SU-DHL-6 (cell line): ENCODE measurements around the gene CNTNAP4.

Experiments
- H2AFZ ChIP-seq: fragments of 200-600 bp; sonication (generic); 2 replicates; pipeline ENCODE4 v1.6.1; 2014; ENCODE audit warnings: low read depth, mild to moderate bottlenecking, moderate library complexity, mixed read lengths, antibody characterized with exemption, low read length; ENCODE audit not compliant: severe bottlenecking
- H3F3A ChIP-seq: fragments of 200-600 bp; shearing (Covaris generic); 2 replicates; pipeline ENCODE4 v1.6.0; 2016; ENCODE audit warnings: antibody characterized with exemption, mild to moderate bottlenecking; ENCODE audit not compliant: insufficient read depth
- H3K27ac ChIP-seq: fragments of 200-600 bp; sonication (generic); 2 replicates; pipeline ENCODE4 v1.5.1; 2016; ENCODE audit warnings: low read depth, mild to moderate bottlenecking, low read length, moderate library complexity, mixed read lengths
- H3K27me3 ChIP-seq: fragments of 200-600 bp; sonication (generic), shearing (Covaris generic); 2 replicates; pipeline ENCODE4 v1.6.0; 2014; ENCODE audit warnings: mild to moderate bottlenecking, low read length
- H3K36me3 ChIP-seq: fragments of 200-600 bp; sonication (generic); 2 replicates; pipeline ENCODE4 v1.6.1; 2014; ENCODE audit warnings: mild to moderate bottlenecking, low read length, mixed read lengths
- H3K4me2 ChIP-seq: fragments of 300-600, 200-600 bp; shearing (Covaris generic), sonication (generic); 2 replicates; pipeline ENCODE4 v1.6.0; 2014; ENCODE audit warnings: low read length, low read depth, mild to moderate bottlenecking; ENCODE audit not compliant: poor library complexity, severe bottlenecking
- H3K4me3 ChIP-seq: fragments of 200-600 bp; sonication (generic); 2 replicates; pipeline ENCODE4 v1.5.1; 2014; ENCODE audit warnings: antibody characterized with exemption, low read length, mild to moderate bottlenecking, mixed read lengths; ENCODE audit not compliant: insufficient read depth, poor library complexity, severe bottlenecking
- H3K79me2 ChIP-seq: fragments of 200-600 bp; sonication (generic); 2 replicates; pipeline ENCODE4 v1.6.1; 2014; ENCODE audit warnings: mild to moderate bottlenecking, low read length, moderate library complexity; ENCODE audit not compliant: insufficient read depth
- H3K9ac ChIP-seq: fragments of 200-600 bp; sonication (generic); 2 replicates; pipeline ENCODE4 v1.7.0; 2014; ENCODE audit warnings: mild to moderate bottlenecking, low read length
- H3K9me2 ChIP-seq: fragments of 200-600 bp; sonication (generic); replicated peaks from 2 replicates; pipeline ENCODE4 v1.6.1; 2014; ENCODE audit warnings: low read length; ENCODE audit not compliant: insufficient read depth
- H3K9me3 ChIP-seq: fragments of 200-600 bp; sonication (generic); 2 replicates; pipeline ENCODE4 v1.6.1; 2014; ENCODE audit warnings: low read length, mixed read lengths; ENCODE audit not compliant: insufficient read depth
- H4K20me1 ChIP-seq: fragments of 200-600 bp; sonication (generic); 2 replicates; pipeline ENCODE4 v1.6.1; 2014; ENCODE audit warnings: low read depth, mild to moderate bottlenecking, antibody characterized with exemption, low read length, moderate library complexity, mixed read lengths
- CTCF ChIP-seq: fragments of 200-600 bp; sonication (generic); IDR thresholded peaks from one replicate; pipeline ENCODE4 v1.5.1; 2017; ENCODE audit warnings: antibody characterized with exemption, mild to moderate bottlenecking, low read length, moderate library complexity; ENCODE audit not compliant: insufficient read depth, poor library complexity, severe bottlenecking
- EZH2phosphoT487 ChIP-seq: fragments of 200-600 bp; sonication (generic), shearing (Covaris generic); conservative IDR thresholded peaks from 2 replicates; pipeline ENCODE4 v1.6.1; 2018; ENCODE audit warnings: mild to moderate bottlenecking, antibody characterized with exemption, low read length, moderate library complexity, mixed read lengths

CNTNAP4 gene

GRCh38 chr16:76371441-76371840, 94.2 kb downstream of the CNTNAP4 start:
- no peaks in the 10 kb centered on the region for H3K27me3 ChIP-seq
- no peaks in the 10 kb centered on the region for H3K79me2 ChIP-seq
- H3F3A ChIP-seq: no peaks in the 10 kb centered on the region
- H3K4me3 ChIP-seq: no peak overlapping the region
- no peak overlapping the region for H3K27ac ChIP-seq
- H3K9me2 ChIP-seq: no peaks in the 10 kb centered on the region
- no peaks in the 10 kb centered on the region for H4K20me1 ChIP-seq
- H3K9ac ChIP-seq: no peak overlapping the region
- H3K4me2 ChIP-seq: no peak overlapping the region
- no peak overlapping the region for H2AFZ ChIP-seq
- H3K9me3 ChIP-seq: no peaks in the 10 kb centered on the region
- no peaks in the 10 kb centered on the region for H3K36me3 ChIP-seq
- no peak for TF ChIP-seq EZH2phosphoT487

GRCh38 chr16:76373998-76374397, 96.8 kb downstream of the CNTNAP4 start:
- no peaks in the 10 kb centered on the region for H4K20me1 ChIP-seq
- no peak overlapping the region for H3K27ac ChIP-seq
- no peaks in the 10 kb centered on the region for H3K36me3 ChIP-seq
- H3K9ac ChIP-seq: no peak overlapping the region
- H3K79me2 ChIP-seq: no peaks in the 10 kb centered on the region
- no peak overlapping the region for H2AFZ ChIP-seq
- H3F3A ChIP-seq: no peaks in the 10 kb centered on the region
- no peak overlapping the region for H3K4me2 ChIP-seq
- no peak overlapping the region for H3K4me3 ChIP-seq
- TF ChIP-seq EZH2phosphoT487: no peak
- TF ChIP-seq CTCF: no peak
- H3K9me2 ChIP-seq: no peaks in the 10 kb centered on the region
- H3K9me3 ChIP-seq: no peaks in the 10 kb centered on the region
- no peaks in the 10 kb centered on the region for H3K27me3 ChIP-seq

- Histone ChIP-seq H2AFZ (no peak overlapping the region), H3F3A (no peaks in the 10 kb centered on the region), H3K9me3 (no peaks in the 10 kb centered on the region), H3K4me2 (no peak overlapping the region), H3K79me2 (no peaks in the 10 kb centered on the region), H3K9ac (no peak overlapping the region), H3K27me3 (no peaks in the 10 kb centered on the region), H3K9me2 (no peaks in the 10 kb centered on the region), H4K20me1 (no peaks in the 10 kb centered on the region), H3K4me3 (no peak overlapping the region), H3K27ac (no peak overlapping the region), H3K36me3 (no peaks in the 10 kb centered on the region)
- TF ChIP-seq CTCF (no peak), EZH2phosphoT487 (no peak)
Measured at GRCh38 chr16:76376988-76377387, 99.8 kb downstream of the CNTNAP4 start.

GRCh38 chr16:76378020-76378419, 100.8 kb downstream of the CNTNAP4 start:
- no peak overlapping the region for H2AFZ ChIP-seq
- H3K9me3 ChIP-seq: no peaks in the 10 kb centered on the region
- no peaks in the 10 kb centered on the region for H3F3A ChIP-seq
- H3K9ac ChIP-seq: no peak overlapping the region
- no peaks in the 10 kb centered on the region for H3K79me2 ChIP-seq
- H3K9me2 ChIP-seq: no peaks in the 10 kb centered on the region
- no peak overlapping the region for H3K4me2 ChIP-seq
- H3K27ac ChIP-seq: no peak overlapping the region
- no peaks in the 10 kb centered on the region for H4K20me1 ChIP-seq
- no peaks in the 10 kb centered on the region for H3K27me3 ChIP-seq
- no peaks in the 10 kb centered on the region for H3K36me3 ChIP-seq
- no peak overlapping the region for H3K4me3 ChIP-seq
- no peak for TF ChIP-seq CTCF
- TF ChIP-seq EZH2phosphoT487: no peak
